Stimulated activated CD4-positive, alpha-beta T cell treated with anti-CD3 and anti-CD28 coated beads, Interleukin-12 subunit alpha, Interleukin-12 subunit beta, amount 100 ng/mL, for 48 hours (primary cell): Measurements from ENCODE around the gene POC1A.
"Not testable (repeated sequence)": the region's sequence is repeated elsewhere in the genome, so short reads cannot be mapped to it uniquely, and the experiment has no call there.

Source experiments
- DNase-seq, 3 donors: peaks; one replicate each; pipeline ENCODE4 v3.0.0-alpha.2; 2020; ENCODE audit warnings: low read depth in 2 of 3, low spot score in 1 of 3

POC1A gene

DNA sequence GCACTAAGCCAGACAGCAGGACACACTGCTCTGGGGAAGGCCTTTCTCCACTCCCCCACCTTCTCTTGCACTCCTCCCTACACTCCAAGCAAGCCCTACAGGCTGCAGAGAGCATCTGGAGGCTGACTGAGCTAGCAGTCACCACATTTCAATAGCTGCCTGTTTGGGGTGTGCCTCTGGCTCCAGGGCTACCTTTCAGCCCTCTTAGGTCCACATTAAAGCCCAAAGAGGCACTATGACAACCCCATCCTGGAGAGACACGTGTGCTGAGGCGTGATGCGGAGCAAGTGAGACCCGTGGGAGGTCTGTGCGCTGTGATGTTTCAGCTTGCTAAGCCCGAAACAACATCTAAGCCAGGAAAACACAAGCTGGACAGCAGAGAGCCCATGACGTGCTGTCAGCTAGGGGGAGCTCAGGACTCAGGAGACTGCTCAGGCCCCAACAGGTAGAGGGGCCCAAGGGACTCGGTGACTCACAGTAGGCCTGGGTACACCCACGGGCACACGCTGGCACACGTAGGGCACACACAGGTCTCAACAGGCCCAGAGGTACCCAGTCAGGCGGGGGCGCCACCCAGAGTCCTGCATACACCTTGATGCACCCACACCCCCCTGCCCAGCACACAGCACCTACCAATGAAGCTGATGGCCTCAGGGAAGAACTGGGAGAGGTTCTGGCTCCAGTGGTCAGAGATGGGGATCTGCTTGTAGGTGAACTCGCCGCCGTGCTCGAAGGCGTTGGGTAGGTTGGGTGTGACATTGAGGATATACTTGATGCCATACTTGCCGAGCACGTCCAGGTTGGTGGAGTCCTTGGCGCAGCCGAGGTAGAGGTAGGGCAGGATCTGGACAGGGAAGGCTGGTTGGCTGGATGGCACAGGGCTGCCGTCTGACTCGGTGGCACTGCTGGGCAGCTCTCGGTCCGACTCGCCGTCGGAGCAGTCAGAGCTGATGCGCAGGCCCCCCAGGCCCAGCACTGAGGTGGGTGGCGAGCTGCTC, 100.6 kb downstream of the POC1A start:
- peak; percentile 23 to 32 (median 31) for DNase-seq

DNA sequence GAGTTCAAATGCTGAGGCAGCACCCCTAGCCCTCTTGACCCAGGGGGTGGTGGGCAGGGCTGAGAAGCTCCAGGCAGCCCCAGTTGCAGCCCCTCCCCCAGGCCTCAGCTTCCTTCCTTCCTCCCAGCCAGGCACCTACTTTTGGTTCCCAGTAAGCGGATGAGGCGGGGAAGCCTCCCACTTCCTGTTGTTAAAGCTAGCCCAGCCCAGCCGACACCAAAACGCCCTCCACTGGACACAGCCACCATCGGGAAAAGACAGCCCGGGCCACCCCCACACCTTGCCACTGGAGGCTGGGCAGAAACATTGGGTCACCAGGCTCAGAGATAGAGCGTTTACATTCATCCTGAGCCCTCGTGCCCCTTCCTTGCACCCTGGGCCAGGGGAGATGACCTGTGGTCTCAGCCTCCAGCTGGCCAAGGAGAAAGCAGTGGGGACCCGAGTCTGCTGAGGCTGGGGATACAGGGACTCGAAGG, 101.4 kb downstream of the POC1A start:
- peak in 2 of 3 donors; percentile 27 to 39 for DNase-seq

DNA sequence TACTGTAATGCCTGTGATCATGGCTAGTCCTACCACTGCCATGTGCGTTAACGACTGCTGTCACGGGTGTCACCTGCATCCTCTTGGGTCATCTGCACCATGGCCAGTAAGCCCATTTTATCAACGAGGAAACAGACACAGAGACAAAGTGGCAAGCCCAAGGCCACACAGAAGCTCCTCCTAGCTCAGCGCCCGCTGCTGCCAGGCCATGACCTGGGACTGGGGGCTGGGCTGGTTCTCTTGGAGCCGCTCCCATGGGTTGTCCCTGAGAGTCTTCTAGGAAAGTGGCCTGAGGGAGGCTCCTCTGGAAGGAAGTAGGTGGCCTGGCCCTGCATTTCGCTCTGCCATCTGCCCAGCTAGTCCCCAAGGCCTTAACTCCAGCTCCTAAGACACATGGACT, 102.8 kb downstream of the POC1A start:
- DNase-seq: no peak

DNA sequence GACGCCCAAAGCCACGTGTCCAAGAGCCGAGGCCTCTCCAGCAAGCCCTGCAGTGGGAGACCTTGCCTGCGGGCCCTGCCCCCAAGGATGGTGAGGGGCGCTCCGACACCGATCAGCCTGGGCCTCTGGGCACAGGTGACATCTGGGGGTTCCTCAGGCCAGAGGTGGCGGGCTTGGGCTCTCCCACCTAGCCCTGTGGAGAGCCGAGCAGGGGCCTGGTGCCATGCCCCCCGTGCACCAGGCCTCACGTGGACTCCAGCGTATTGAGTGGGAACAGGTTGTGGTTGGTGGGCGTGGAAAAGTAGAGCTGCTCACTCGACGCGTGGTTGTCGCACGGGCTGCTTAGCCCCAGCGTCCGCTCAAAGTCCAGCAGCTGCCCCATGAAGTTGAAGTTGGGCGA, 103.7 kb downstream of the POC1A start:
- DNase-seq: no peak

DNA sequence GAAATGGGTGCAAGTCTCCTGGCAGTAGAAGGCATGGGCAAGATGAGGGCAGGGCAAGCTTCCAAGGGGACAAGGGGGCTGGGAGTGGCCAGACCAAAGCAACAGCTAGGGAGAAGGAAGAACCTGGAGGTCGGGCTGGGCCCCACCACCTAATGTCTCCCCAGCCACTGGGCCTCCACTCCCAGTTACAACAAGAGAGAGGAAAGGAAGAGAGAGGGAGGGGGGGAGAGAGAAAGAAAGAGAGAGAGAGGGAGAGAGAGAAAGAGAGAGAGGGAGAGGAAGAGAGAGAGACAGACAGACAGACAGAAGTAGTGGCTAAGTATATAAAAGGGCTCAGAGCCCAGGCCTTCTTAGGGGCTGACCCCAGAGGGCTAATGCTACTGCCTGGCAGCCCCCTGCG, 104.7 kb downstream of the POC1A start:
- DNase-seq: no peak

DNA sequence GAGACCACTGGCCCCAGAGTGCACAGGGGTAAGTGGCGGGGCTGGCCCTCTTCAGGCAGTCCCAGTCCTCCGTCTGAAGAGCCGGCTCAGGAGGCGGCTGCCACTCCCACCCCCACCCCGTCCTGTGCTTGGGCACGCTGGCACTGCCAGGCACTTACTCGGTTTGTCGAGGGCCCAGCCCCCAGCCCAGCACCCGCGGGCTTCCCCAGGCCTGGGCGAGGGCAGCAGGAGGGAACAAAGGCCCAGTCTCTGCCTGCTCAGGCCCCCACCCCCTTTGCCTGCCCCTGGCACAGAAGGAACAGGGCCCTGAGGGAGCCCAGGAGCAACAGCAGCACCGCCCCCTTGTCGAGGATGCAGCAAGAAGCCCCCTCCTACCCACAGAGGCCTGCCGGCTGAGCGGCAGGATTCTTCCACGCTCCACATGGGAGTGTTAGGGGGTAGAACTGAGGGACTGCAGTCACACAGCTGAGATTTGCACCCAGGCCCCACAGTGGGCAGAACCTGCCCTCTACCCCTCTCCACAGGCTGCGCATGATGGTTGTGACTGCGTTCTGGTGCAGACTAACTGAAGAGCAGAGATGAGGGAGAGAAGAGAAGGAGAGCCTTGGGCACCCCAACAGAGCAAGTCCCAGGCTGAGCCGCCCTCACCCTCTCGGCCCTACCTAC, 106.8 kb downstream of the POC1A start:
- DNase-seq: no peak

DNA sequence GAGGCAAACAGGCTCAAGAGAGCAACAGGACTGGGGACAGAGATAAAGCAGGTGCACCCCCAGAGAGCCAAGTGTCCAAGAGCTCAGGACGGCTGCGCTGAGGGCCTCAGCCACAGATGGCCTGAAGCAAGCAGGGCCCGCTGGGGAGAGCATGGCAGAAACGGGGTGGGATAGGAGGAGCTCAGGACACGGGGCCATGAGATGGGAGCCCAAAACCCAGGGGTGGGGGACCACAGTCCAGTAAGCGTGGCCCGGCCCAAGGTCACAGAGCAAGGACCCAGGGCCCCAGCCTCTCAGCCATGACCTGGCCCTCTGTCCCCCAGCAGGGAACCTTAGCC, 107.4 kb downstream of the POC1A start:
- no peak for DNase-seq

DNA sequence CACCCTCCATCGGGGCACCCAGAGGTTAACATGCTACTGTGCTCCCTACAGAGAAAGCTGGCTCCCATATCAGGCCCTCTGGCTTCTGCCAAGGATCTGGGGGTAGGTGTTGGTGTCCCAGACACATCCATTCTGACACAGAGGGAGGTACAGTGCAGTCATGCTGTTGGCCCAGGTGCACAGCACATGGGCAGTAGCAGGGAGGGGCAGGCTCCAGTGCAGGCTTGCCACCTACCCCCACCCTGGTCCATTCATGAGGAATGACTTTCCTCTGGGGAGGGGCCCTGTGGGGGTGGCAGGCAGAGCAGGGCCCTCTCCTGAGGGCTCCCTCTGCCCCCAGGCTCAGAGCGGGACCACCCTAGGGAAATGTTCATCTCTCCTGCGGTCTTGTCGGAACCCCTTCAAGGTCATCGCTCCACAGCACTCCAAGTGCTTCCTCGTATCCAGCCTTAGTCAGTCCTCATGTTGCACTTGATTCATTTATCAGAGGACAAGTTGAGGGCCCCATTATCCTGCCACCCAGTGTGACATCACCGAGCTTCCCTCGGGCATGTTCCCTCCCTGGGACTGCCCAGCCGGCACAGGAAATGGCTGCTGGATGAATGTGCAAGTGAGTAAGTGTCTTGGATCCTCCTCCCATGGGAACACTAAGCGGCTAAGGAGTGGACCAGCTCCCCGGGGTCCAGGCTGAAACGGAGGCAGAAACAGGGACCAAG, 107.9 kb downstream of the POC1A start:
- no peak for DNase-seq

DNA sequence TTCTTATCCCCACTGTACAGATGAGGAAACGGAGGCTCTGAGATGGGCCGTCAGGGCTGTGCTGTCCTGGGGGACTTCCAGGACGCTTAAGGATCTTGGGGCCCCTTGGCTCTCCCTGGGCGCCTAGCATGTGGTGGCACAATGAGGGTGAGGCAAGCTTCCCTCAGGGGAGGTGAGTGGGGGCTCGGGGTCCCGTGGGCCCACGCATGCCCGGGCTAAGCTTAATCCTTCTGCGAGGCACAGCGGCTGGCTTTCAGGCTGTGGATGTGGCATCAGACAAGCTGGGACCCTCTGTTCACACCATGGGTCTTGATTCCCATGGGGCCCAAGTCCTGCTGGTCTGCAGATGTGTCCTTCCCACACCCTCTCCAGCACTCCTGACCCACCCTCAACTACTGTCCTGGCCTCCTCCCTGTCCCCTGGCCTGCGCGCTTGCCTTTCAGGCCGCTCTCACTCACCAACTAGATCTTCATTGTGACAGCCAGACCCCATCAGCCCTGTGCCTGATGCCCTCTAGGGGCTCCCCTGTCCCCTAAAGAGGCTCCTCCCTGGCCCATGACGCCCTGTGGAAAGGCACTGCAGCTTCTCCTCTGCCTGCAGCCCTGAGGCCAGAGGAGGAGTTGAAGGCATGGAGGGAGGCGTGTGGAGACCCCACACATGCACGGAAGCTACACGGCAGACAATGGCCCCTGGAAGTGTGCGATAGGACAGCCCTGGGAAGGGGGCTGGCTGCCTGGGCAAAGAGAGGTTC, 109.2 kb downstream of the POC1A start:
- no peak for DNase-seq

DNA sequence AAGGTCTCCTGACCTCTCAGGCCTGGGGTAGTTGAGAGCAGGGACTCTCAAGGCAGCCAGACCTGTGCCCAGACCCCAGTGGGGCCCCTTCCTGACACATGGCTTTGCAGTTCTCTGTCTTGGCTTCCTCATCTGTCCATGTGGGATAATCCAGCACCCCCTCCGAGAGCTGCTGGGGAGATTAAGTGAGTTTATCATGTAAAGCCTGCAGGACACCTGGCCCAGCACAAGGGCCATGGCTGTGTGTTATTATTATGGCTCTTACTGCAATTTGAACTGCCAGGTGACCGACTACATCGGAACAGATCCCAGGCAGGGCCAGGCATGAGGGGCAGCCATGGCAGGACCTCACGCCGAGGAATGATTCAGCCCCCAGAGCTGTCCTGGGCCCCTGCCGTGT, 110.5 kb downstream of the POC1A start:
- DNase-seq: no peak

DNA sequence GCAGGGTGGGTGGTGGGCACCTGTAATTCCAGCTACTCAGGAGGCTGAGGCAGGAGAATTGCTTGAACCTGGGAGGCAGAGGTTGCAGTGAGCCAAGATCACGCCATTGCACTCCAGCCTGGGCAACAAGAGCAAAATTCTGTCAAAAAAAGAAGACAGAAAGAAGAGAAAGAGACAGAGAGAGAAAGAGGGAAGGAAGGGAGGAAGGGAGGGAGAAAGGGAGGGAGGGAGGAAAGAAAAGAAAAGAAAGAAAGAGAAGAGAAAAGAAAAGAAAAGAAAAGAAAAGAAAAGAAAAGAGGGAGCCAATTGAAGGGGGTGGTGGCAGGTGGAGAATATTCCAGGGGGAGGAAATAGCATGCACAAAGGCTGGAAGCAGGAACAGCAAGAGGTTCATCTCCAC, 111.2 kb downstream of the POC1A start:
- DNase-seq: not testable (repeated sequence)

DNA sequence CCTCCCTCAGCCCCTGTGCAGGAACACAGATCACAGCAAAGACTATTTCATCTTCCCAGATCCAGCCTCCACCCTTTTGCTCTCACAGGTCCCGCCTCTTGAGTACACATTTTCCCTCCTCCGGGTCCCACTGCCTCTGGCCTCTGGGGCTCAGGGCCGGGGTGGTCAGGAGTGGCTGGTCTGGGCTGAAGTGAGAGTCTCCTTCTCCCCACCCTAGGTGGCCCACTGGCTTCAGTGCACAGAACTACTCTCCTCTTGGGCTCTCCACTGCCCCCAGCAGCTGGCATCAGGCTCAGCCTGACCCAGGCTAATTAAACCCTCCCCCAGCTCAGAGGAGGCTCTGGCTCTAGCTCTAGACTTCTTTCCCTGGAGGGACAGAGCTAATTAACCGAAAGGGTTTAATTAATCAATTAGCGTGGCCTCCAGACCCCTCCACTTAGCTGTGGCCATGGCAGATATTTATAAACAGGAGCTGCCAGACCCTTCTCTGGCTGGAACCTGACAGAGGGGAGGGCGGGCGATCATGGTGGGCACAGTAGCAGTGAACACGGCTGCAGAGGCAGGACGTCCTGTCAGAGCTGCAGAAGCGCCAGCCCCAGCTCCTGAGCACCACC, 113.0 kb downstream of the POC1A start:
- no peak for DNase-seq

DNA sequence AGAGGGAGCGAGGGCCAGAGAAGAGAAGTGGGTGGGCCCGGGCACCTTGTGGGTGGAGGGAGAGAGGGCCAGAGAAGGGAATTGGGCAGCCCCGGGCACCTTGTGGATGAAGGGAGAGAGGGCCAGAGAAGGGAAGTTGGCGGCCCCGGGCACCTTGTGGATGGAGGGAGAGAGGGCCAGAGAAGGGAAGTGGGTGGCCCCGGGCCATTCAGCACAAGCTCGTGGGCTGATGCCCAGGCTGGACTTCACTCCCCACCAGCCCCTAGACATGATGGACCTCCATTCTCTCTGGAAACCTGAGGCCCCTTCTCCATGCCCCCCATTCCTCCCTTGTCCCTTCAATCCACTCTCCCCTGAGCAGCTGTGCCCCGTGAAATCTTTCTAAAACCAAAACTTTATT, 113.6 kb downstream of the POC1A start:
- DNase-seq: no peak

DNA sequence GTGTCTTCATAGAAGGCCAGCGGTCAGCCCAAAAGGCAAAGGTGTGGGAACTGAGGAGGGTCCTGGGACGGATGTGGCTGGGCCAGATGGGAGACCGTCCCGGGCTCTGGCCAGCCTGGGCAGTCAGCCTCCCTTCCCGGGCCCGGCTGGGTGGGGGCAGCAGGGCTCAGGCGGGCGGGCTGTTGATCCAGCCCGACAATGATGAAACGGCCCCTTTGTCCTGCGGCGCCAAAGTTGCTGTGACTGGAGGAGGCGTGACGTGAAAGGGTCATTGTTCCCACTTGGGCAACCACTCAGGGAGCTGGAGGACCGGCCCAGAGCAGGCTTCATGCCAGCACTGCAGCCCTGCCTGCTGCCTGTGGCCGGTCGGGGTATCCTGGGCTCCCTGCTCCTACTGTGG, 114.4 kb downstream of the POC1A start:
- no peak for DNase-seq

DNA sequence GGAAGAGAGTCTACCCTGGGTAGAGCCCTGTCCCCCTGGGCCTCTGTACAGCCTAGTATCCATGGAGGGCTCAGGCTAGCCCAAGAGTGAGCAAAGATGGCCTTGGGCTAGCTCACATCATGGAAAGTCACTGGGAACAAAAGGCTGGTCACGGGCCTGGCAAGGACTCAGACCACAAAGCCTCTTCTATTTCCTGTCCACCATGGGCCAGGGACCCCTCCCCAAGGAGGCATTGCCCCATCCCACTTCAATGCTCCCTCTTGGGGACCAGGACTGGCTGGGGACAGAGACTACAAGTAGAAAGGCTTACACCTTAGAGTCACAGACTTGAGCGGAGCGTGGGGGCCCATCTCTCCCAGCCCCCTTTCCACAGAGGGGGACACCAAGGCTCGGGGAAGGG, 114.8 kb downstream of the POC1A start:
- DNase-seq: no peak

DNA sequence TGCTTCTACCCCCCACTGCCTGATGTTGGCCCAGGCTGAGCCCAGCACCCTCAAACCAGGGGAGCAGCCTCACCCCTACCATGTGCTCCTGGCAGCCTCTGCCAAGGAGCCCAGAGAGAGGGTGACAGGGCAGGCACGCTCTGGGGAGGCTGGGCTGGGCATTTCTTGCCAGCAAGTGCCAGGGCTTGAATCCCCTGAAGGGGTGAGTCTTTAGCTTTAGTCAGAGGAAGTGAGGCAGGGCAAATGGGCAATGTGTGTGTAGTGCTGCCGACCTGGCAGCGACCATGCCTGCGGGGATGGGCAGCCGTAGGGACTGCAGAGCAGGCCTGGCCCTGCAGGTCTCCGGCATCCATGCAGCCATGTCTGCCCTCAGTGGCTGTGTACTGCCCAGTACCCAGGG, 116.0 kb downstream of the POC1A start:
- no peak for DNase-seq

DNA sequence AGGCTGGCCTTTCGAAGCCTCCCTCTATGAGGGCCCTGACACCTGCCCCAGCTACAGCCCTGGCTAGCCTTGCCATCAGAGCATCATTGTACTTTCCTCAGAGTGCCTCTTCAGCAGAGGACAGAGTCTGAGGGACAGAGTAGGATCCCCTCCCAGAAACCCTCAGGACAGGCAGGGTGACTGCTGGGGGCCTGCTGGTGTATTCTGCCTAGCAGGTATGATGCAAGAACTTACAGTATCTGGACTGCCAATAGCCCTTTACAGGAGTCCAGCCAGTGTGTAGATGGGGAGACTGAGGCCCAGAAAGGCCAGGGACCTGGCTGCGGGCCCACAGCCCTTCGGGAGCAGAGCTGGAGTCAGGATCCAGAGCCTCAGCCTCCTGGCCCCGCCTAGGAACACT, 116.9 kb downstream of the POC1A start:
- DNase-seq: no peak

DNA sequence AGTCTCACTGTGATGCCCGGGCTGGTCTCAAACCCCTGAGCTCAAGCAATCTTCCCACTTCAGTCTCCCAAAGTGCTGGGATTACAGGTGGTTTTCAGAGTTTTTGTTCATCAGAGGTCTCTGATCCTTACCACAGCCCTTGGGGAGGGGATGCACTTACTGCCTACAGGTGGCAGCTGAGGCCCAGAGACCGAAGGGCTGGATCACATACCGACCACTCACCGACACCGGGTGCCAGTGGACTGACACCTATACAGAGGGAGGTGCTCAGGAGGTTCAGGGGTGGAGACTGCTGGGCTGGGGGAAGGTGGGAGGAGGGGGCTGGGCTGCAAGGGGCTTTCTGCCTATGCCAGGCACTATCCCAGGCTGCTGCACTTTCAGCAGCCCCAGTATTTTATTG, 117.4 kb downstream of the POC1A start:
- no peak for DNase-seq

DNA sequence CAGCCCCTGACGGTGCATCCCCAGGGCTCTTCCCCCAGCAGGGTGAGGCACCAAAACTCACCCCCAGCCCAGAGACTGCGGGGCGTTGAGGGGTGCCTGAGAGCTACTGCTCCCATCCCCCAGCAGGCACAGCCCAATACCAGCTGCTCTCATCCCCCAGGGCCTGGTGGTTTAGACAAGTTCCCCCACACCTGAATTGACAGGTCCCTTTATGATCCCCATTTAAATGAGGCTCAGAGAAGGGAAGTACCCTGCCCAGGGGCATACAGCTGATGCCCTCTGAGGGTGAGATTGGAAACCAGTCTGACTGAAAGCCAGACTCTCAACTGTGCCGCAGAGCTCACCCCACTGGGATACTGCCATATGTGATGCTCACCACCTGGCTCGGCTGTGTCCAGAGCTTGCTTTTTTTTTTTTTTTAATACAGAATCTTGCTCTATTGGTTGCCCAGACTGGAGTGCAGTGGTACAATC, 118.0 kb downstream of the POC1A start:
- DNase-seq: no peak

DNA sequence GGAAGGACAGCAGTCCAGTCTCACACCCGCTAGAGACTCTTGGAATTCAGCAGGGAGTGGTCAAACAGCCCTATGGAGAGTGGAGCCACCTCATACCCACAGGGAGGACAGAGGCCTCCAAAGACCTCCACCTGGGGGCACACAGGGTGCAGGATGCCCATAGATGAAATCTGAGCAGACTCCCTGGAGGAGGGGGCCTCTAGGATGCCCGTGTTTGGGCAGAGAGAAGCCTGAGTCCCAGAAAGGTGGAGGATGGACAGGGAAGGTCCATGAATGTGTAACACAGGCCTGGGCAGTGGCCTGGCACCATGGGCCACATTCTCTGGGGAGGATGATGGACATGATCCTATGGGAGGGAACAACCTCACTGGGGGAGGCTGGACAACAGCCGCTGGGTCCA, 119.6 kb downstream of the POC1A start:
- no peak for DNase-seq

DNA sequence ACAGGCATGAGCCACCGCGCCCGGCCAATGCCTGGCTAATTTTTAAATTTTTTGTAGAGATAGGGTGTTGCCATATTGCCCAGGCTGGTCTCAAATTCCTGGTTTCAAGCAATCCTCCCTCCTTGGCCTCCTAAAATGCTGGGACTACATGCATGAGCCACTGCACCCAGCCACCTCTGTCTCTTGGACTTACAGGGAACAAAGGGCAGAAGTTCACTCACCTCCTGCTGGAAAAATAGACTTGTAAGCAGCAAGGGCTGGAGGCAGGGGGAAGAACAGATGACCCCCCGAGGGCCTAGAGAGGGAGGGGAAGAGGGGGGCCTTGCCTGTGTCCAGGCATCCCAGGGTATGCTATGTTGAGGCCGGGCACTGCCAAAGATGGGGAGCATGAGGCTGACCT, 120.0 kb downstream of the POC1A start:
- DNase-seq: no peak
